Measurements from ENCODE around the gene ACTR1A. TPM values are rescaled to one million over a fixed set of nuclear protein-coding genes. Genes with fewer than 3 reads are reported as not detected.

Gene ACTR1A
- total RNA-seq, 1 experiment from 2014 or later, result 82.1 TPM

DNA sequence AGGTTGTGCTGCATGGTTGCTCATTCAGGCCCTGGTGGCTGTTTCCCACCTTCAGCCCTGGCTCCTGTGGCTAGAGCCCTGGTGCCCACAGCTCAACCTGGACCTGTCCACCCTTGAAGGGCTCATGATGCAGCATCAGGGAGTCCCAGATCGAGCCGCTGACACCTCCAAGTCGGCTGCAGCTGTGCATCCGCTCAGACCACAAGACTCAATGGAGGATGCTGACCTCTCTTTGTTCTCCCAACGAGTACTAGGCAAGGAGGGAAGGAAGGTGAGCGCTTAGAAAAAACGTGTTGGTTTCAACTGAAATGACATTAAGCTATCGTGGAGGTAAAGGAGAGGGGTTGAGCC, 41.7 kb downstream of the ACTR1A start:
- Histone ChIP-seq H3K4me2 (ENCODE audit: insufficient read depth, insufficient read length, low read length) (peak overlapping the region; percentile 83), H4K20me1 (ENCODE audit: control insufficient read depth, insufficient read depth, insufficient read length) (no peaks in the 10 kb centered on the region), H3K27ac (ENCODE audit: insufficient read length, low read depth, low read length) (peak overlapping the region; percentile 16), H3K9me3 (ENCODE audit: control insufficient read depth, low read depth, low read length) (no peaks in the 10 kb centered on the region), H2AK5ac (ENCODE audit: insufficient read length, low read length) (no peak overlapping the region), H2BK20ac (ENCODE audit: low read depth, low read length, poor library complexity, severe bottlenecking) (peak overlapping the region; percentile 76), H3K23me2 (ENCODE audit: insufficient read length, low read depth, low read length, poor library complexity, severe bottlenecking) (peaks cover 10% of the 10 kb centered on the region), H2BK120ac (ENCODE audit: low read depth, low read length, poor library complexity, severe bottlenecking) (peak overlapping the region; percentile 84), H4K5ac (ENCODE audit: insufficient read length, low read depth, low read length) (peak overlapping the region; percentile 80), H4K8ac (replicated peaks; ENCODE audit: insufficient read length, low read depth, low read length) (no peak overlapping the region), H4K91ac (ENCODE audit: insufficient read length, low read depth, low read length) (no peak overlapping the region), H3K14ac (ENCODE audit: insufficient read depth, low read length) (peak overlapping the region; percentile 91; the same call in 1 of the 2 replicates), H3K79me1 (ENCODE audit: insufficient read depth, low read depth, low read length, poor library complexity, severe bottlenecking) (no peaks in the 10 kb centered on the region), H3K9ac (ENCODE audit: extremely low read depth, insufficient read length, low read length) (no peak overlapping the region), H3T11ph (ENCODE audit: low read length) (peak overlapping the region; percentile 81), H3K23ac (ENCODE audit: insufficient read length, low read depth, low read length) (no peak overlapping the region), H2AFZ (ENCODE audit: low read length) (peak overlapping the region; percentile 53), H3K56ac (ENCODE audit: insufficient read length, low read depth, low read length) (no peak overlapping the region), H3K79me2 (ENCODE audit: insufficient read depth, low read length) (no peaks in the 10 kb centered on the region), H2BK12ac (ENCODE audit: insufficient read length, low read depth, low read length) (peak overlapping the region; percentile 17), H3K18ac (ENCODE audit: insufficient read length, low read depth, low read length) (peak overlapping the region; percentile 90), H3K4ac (ENCODE audit: low read depth, low read length) (peak overlapping the region; percentile 29; the same call in 1 of the 2 replicates), H3K27me3 (ENCODE audit: insufficient read depth, low read length) (no peaks in the 10 kb centered on the region), H2BK15ac (ENCODE audit: low read depth, low read length) (no peak overlapping the region), H2BK5ac (ENCODE audit: insufficient read length, low read length) (peak overlapping the region; percentile 32), H3K4me1 (ENCODE audit: insufficient read depth, low read length) (peaks cover 3% of the 10 kb centered on the region)
- Mint-ChIP-seq H3K27me3 (ENCODE audit: low read depth) (peaks cover 16% of the 10 kb centered on the region), H3K4me3 (peak overlapping the region; percentile 76 to 95), H3K4me1 (peaks cover 47 to 57% of the 10 kb centered on the region in 2 experiments), H3K9me3 (no peaks in the 10 kb centered on the region), H3K36me3 (ENCODE audit: insufficient read depth in 1 of 3, low read depth in 3 of 3) (peaks cover 1 to 7% (median 2%) of the 10 kb centered on the region in 3 experiments; a peak in 5 of 7 replicates), H3K27ac (peak overlapping the region; percentile 79 to 97 (median 91))
- DNase-seq, result no peak
- TF ChIP-seq, protein P1, sequence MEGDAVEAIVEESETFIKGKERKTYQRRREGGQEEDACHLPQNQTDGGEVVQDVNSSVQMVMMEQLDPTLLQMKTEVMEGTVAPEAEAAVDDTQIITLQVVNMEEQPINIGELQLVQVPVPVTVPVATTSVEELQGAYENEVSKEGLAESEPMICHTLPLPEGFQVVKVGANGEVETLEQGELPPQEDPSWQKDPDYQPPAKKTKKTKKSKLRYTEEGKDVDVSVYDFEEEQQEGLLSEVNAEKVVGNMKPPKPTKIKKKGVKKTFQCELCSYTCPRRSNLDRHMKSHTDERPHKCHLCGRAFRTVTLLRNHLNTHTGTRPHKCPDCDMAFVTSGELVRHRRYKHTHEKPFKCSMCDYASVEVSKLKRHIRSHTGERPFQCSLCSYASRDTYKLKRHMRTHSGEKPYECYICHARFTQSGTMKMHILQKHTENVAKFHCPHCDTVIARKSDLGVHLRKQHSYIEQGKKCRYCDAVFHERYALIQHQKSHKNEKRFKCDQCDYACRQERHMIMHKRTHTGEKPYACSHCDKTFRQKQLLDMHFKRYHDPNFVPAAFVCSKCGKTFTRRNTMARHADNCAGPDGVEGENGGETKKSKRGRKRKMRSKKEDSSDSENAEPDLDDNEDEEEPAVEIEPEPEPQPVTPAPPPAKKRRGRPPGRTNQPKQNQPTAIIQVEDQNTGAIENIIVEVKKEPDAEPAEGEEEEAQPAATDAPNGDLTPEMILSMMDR (conservative IDR thresholded peaks at IDR 0.05), result no peak
- no CpG with 5 or more reads among the region's 8 CpGs for WGBS (ENCODE audit: extremely low coverage, insufficient read length, low lambda C conversion rate)

All from H9 (cell line).